ENCODE data around the gene THEMIS2.

DNA sequence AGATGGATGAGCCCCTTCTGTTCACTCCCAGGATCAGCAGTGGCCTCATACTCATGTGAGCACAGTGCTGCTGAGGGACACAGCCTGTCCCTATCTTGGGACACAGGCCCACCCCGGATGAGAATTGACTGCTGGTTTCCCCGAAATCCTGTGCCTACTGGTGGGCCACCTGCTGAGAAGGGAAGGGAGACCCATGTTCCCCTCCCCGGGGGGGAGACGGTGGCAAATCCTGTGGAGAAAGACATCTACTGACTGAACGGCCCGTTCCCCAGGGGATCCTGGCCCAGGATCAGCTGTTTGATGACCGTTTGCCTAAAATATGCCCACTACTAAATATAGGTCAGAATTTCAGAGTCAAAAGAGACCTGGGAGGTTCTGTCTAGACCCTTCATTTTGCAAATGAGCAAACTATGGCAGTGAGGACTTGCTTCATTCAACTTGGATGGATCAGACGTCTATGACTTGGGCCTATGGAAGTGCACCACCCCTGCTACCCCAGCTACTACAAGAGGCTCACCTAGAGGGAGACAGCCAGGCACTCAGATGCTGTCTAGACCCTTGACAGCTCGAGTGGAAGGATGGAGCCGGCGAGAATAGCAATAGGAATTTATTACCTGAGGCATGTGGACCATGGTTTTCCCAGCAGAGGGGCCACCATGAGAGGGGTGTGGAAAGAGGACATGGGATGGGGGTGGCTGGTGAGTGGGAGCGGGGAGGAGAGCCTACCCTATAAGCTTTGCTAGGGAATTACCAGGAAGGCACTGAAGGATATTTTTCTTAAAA is 15.6 kb upstream of the THEMIS2 start:
- TF ChIP-seq, protein P1, sequence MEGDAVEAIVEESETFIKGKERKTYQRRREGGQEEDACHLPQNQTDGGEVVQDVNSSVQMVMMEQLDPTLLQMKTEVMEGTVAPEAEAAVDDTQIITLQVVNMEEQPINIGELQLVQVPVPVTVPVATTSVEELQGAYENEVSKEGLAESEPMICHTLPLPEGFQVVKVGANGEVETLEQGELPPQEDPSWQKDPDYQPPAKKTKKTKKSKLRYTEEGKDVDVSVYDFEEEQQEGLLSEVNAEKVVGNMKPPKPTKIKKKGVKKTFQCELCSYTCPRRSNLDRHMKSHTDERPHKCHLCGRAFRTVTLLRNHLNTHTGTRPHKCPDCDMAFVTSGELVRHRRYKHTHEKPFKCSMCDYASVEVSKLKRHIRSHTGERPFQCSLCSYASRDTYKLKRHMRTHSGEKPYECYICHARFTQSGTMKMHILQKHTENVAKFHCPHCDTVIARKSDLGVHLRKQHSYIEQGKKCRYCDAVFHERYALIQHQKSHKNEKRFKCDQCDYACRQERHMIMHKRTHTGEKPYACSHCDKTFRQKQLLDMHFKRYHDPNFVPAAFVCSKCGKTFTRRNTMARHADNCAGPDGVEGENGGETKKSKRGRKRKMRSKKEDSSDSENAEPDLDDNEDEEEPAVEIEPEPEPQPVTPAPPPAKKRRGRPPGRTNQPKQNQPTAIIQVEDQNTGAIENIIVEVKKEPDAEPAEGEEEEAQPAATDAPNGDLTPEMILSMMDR (conservative IDR thresholded peaks at IDR 0.05 in 1 of 2, IDR thresholded peaks at IDR 0.05 in 1 of 2; ENCODE audit: extremely low read depth in 1 of 2, insufficient read depth in 1 of 2, low read depth in 1 of 2, low read length in 2 of 2) = no peak
- no peak for TF ChIP-seq EZH2 (IDR thresholded peaks at IDR 0.05; ENCODE audit: borderline replicate concordance, low read length)

Data from mammary epithelial cell (primary cell).